ENCODE data around the gene SYCE1L. TPM values are rescaled to one million over a fixed set of nuclear protein-coding genes. Genes with fewer than 3 reads are reported as not detected.

The SYCE1L gene
- total and polyA plus RNA-seq, 2 donors (not counting 1 experiment from before 2014, with no cell fraction given) = 0.46 to 12.0 TPM

- ATAC-seq (ENCODE audit: low read depth) (no peak), DNase-seq (no peak)
- Histone ChIP-seq H3K36me3 (replicated peaks in 1 of 2; ENCODE audit: control extremely low read depth in 1 of 2, control insufficient read depth in 1 of 2, extremely low read depth in 1 of 2, insufficient read depth in 2 of 2, low read length in 1 of 2) (peaks cover 6 to 70% of the 10 kb centered on the region in 2 experiments), H3K79me2 (ENCODE audit: control insufficient read depth, insufficient read depth, low read length) (peaks cover 14% of the 10 kb centered on the region), H3K27me3 (replicated peaks in 1 of 4; ENCODE audit: control extremely low read depth in 1 of 4, control insufficient read depth in 3 of 4, insufficient read depth in 4 of 4, low read length in 3 of 4) (no peaks in the 10 kb centered on the region), H3K4me1 (ENCODE audit: control insufficient read depth in 2 of 2, insufficient read depth in 2 of 2, low read length in 2 of 2) (peaks cover 4 to 9% of the 10 kb centered on the region in 2 donors), H3K9me3 (ENCODE audit: control extremely low read depth in 1 of 3, control insufficient read depth in 2 of 3, insufficient read depth in 1 of 3, low read length in 2 of 3) (no peaks in the 10 kb centered on the region), H2AFZ (ENCODE audit: insufficient read depth, low read depth, low read length, poor library complexity, severe bottlenecking) (no peak overlapping the region), H3K4me3 (ENCODE audit: control extremely low read depth in 1 of 5, extremely low read depth in 1 of 5, insufficient read depth in 1 of 5, low read depth in 2 of 5, low read length in 4 of 5) (no peak overlapping the region), H3K9ac (ENCODE audit: low read length) (no peak overlapping the region), H4K20me1 (ENCODE audit: control insufficient read depth, insufficient read depth, low read length, poor library complexity, severe bottlenecking) (peaks cover 40% of the 10 kb centered on the region), H3K27ac (ENCODE audit: low read length in 2 of 2) (no peak overlapping the region), H3K4me2 (replicated peaks; ENCODE audit: low read depth, low read length, poor library complexity, severe bottlenecking) (no peak overlapping the region)
- intact Hi-C loops (cut with micrococcal nuclease) = no loop called here
- WGBS (ENCODE audit: insufficient coverage) = 100% methylated on average over 1 of the region's 2 CpGs
- H3K9me3 Mint-ChIP-seq (ENCODE audit: insufficient read depth) = no peaks in the 10 kb centered on the region
- CTCF ChIA-PET = no interaction called here
- no peaks in the 10 kb centered on the region for H3K27me3 Mint-ChIP-seq
- peaks cover 11% of the 10 kb centered on the region for H3K4me1 Mint-ChIP-seq
- no peak overlapping the region for H3K4me3 Mint-ChIP-seq
- POLR2A ChIA-PET = no interaction called here
- H3K27ac Mint-ChIP-seq = no peak overlapping the region
- TF ChIP-seq, protein P1, sequence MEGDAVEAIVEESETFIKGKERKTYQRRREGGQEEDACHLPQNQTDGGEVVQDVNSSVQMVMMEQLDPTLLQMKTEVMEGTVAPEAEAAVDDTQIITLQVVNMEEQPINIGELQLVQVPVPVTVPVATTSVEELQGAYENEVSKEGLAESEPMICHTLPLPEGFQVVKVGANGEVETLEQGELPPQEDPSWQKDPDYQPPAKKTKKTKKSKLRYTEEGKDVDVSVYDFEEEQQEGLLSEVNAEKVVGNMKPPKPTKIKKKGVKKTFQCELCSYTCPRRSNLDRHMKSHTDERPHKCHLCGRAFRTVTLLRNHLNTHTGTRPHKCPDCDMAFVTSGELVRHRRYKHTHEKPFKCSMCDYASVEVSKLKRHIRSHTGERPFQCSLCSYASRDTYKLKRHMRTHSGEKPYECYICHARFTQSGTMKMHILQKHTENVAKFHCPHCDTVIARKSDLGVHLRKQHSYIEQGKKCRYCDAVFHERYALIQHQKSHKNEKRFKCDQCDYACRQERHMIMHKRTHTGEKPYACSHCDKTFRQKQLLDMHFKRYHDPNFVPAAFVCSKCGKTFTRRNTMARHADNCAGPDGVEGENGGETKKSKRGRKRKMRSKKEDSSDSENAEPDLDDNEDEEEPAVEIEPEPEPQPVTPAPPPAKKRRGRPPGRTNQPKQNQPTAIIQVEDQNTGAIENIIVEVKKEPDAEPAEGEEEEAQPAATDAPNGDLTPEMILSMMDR (IDR thresholded peaks at IDR 0.05) = no peak
- TF ChIP-seq EZH2 (IDR thresholded peaks at IDR 0.05; ENCODE audit: borderline replicate concordance, insufficient read depth, low read depth, low read length, poor library complexity, severe bottlenecking) = no peak
Measured at GRCh38 chr16:77197747-77198146, 1.5 kb upstream of the SYCE1L start.

GRCh38 chr16:77206533-77206932 lies 7.3 kb downstream of the SYCE1L start:
- Histone ChIP-seq H3K27ac (ENCODE audit: low read length in 2 of 2) (no peak overlapping the region), H3K4me3 (ENCODE audit: control extremely low read depth in 1 of 5, extremely low read depth in 1 of 5, insufficient read depth in 1 of 5, low read depth in 2 of 5, low read length in 4 of 5) (no peak overlapping the region), H3K36me3 (replicated peaks in 1 of 2; ENCODE audit: control extremely low read depth in 1 of 2, control insufficient read depth in 1 of 2, extremely low read depth in 1 of 2, insufficient read depth in 2 of 2, low read length in 1 of 2) (no peaks in the 10 kb centered on the region), H4K20me1 (ENCODE audit: control insufficient read depth, insufficient read depth, low read length, poor library complexity, severe bottlenecking) (peaks cover 5% of the 10 kb centered on the region), H3K4me2 (replicated peaks; ENCODE audit: low read depth, low read length, poor library complexity, severe bottlenecking) (no peak overlapping the region), H3K79me2 (ENCODE audit: control insufficient read depth, insufficient read depth, low read length) (no peaks in the 10 kb centered on the region), H3K4me1 (ENCODE audit: control insufficient read depth in 2 of 2, insufficient read depth in 2 of 2, low read length in 2 of 2) (peaks cover 0 to under 1% of the 10 kb centered on the region in 2 donors), H3K9ac (ENCODE audit: low read length) (no peak overlapping the region), H2AFZ (ENCODE audit: insufficient read depth, low read depth, low read length, poor library complexity, severe bottlenecking) (no peak overlapping the region), H3K9me3 (ENCODE audit: control extremely low read depth in 1 of 3, control insufficient read depth in 2 of 3, insufficient read depth in 1 of 3, low read length in 2 of 3) (no peaks in the 10 kb centered on the region), H3K27me3 (replicated peaks in 1 of 4; ENCODE audit: control extremely low read depth in 1 of 4, control insufficient read depth in 3 of 4, insufficient read depth in 4 of 4, low read length in 3 of 4) (no peaks in the 10 kb centered on the region)
- Mint-ChIP-seq H3K9me3 (ENCODE audit: insufficient read depth) (no peaks in the 10 kb centered on the region), H3K27me3 (no peaks in the 10 kb centered on the region), H3K4me3 (no peak overlapping the region), H3K4me1 (peaks cover 1% of the 10 kb centered on the region), H3K27ac (no peak overlapping the region)
- DNase-seq (no peak), ATAC-seq (ENCODE audit: low read depth) (no peak)
- 100% methylated on average over 2 of the region's 2 CpGs for WGBS (ENCODE audit: insufficient coverage)
- TF ChIP-seq, protein P1 (IDR thresholded peaks at IDR 0.05) = no peak
- TF ChIP-seq EZH2 (IDR thresholded peaks at IDR 0.05; ENCODE audit: borderline replicate concordance, insufficient read depth, low read depth, low read length, poor library complexity, severe bottlenecking) = no peak
- POLR2A ChIA-PET = no interaction called here
- CTCF ChIA-PET = no interaction called here
- intact Hi-C loops (cut with micrococcal nuclease) = no loop called here
